ENCODE measurements around the gene DCLK3. TPM values are rescaled to one million over a fixed set of nuclear protein-coding genes. Genes with fewer than 3 reads are reported as not detected.

Gene DCLK3
- total and polyA plus RNA-seq, 2 of the 8 experiments (the other 6 are each of a cell fraction or from before 2014, with no cell fraction given), result 0.27 to 0.63 TPM

GRCh38 chr3:36678216-36679013 lies 85.9 kb downstream of the DCLK3 start:
- Histone ChIP-seq H3K4me1 (replicated peaks in 1 of 4; ENCODE audit: control insufficient read depth in 3 of 4, insufficient read depth in 4 of 4, low read length in 3 of 4) (peaks cover 0 to 5% (median 1%) of the 10 kb centered on the region in 4 experiments; a peak in 1 of 7 replicates), H2AFZ (ENCODE audit: low read length) (no peak overlapping the region), H3K14ac (ENCODE audit: insufficient read length) (no peak overlapping the region), H2BK12ac (ENCODE audit: low read depth, low read length) (no peak overlapping the region), H3K23ac (ENCODE audit: insufficient read length) (no peak overlapping the region), H3K4ac (replicated peaks; ENCODE audit: insufficient read length, low read depth, low read length) (no peak overlapping the region), H2BK120ac (replicated peaks; ENCODE audit: low read depth, low read length) (no peak overlapping the region), H2AK5ac (ENCODE audit: low read depth, low read length) (no peak overlapping the region), H2BK15ac (ENCODE audit: low read length) (no peak overlapping the region), H3K18ac (ENCODE audit: extremely low read depth, low read length) (no peak overlapping the region), H3K56ac (replicated peaks; ENCODE audit: insufficient read length, low read depth, low read length) (no peak overlapping the region), H3K4me2 (ENCODE audit: insufficient read depth in 1 of 2, low read depth in 2 of 2, low read length in 2 of 2) (no peak overlapping the region), H3K23me2 (ENCODE audit: low read depth, low read length) (no peaks in the 10 kb centered on the region), H3K27ac (ENCODE audit: low read depth, low read length) (no peak overlapping the region), H3K9me3 (ENCODE audit: insufficient read depth in 2 of 2, low read depth in 1 of 2, low read length in 1 of 2) (peaks cover 8 to 12% of the 10 kb centered on the region in 2 experiments; a peak in 2 of 4 replicates), H4K8ac (ENCODE audit: extremely low read depth, insufficient read depth, low read length) (no peak overlapping the region), H4K20me1 (replicated peaks in 1 of 2; ENCODE audit: control insufficient read depth in 1 of 2, insufficient read depth in 2 of 2, low read length in 2 of 2) (no peaks in the 10 kb centered on the region), H3K27me3 (replicated peaks in 1 of 4; ENCODE audit: control insufficient read depth in 3 of 4, extremely low read depth in 1 of 4, insufficient read depth in 3 of 4, low read length in 3 of 4) (no peaks in the 10 kb centered on the region), H3K79me2 (ENCODE audit: control insufficient read depth in 1 of 2, insufficient read depth in 2 of 2, low read length in 2 of 2) (no peaks in the 10 kb centered on the region), H4K91ac (replicated peaks; ENCODE audit: insufficient read length, low read length) (no peak overlapping the region), H3K36me3 (ENCODE audit: control insufficient read depth in 2 of 4, insufficient read depth in 4 of 4, low read length in 3 of 4) (no peaks in the 10 kb centered on the region; a peak in 1 of 8 replicates), H3K79me1 (ENCODE audit: low read depth, low read length) (no peaks in the 10 kb centered on the region), H3K4me3 (ENCODE audit: extremely low read depth in 1 of 4, insufficient read depth in 2 of 4, low read depth in 3 of 4, low read length in 4 of 4) (no peak overlapping the region), H4K5ac (ENCODE audit: insufficient read length, low read depth, low read length) (no peak overlapping the region), H2BK5ac (ENCODE audit: low read depth, low read length) (no peak overlapping the region), H2BK20ac (ENCODE audit: low read length) (no peak overlapping the region), H3K9ac (replicated peaks in 1 of 4; ENCODE audit: extremely low read depth in 1 of 4, low read depth in 3 of 4, low read length in 3 of 4) (no peak overlapping the region)
- DNase-seq (ENCODE audit: low read depth in 1 of 2, low spot score in 2 of 2) (no peak), FAIRE-seq (no peak)
- ChIA-PET CTCF (ENCODE audit: partially characterized antibody) (interaction anchor here (0.6 to 1.5 kb wide), 6 partner anchors 9 to 420 kb away, joined by 3 to 4 read pairs (median 3); no protein-coding TSS in a partner anchor), POLR2A (ENCODE audit: partially characterized antibody) (no interaction called here)
- WGBS, 2 experiments (ENCODE audit: extremely low coverage in 1 of 2, insufficient coverage in 1 of 2, insufficient read length in 1 of 2, insufficient replicate concordance in 2 of 2, low coverage in 1 of 2, low lambda C conversion rate in 2 of 2, missing lambda C conversion rate in 1 of 2), result 95% methylated on average over 2 of the region's 2 CpGs; no CpG with 5 or more reads in 1 of the 2 experiments
- no peak for TF ChIP-seq RNF2 (IDR thresholded peaks at IDR 0.05; ENCODE audit: borderline replicate concordance, low read depth, low read length, missing control alignments, poor library complexity, severe bottlenecking)
- no peak for TF ChIP-seq SIRT6 (IDR thresholded peaks at IDR 0.05; ENCODE audit: low read length)
- no peak for TF ChIP-seq TBP (IDR thresholded peaks at IDR 0.05; ENCODE audit: low read depth, low read length)
- TF ChIP-seq TAF1 (IDR thresholded peaks at IDR 0.05; ENCODE audit: low read depth, low read length), result no peak
- TF ChIP-seq EP300 (IDR thresholded peaks at IDR 0.05; ENCODE audit: borderline replicate concordance in 1 of 2, low read depth in 2 of 2, low read length in 2 of 2), result no peak
- TF ChIP-seq ZNF274 (IDR thresholded peaks at IDR 0.05; ENCODE audit: borderline replicate concordance, extremely low read depth, low read length), result no peak
